ENCODE measurements around the gene MYO3B.

- TF ChIP-seq ZFX (IDR thresholded peaks at IDR 0.05) (no peak), CTCF (conservative IDR thresholded peaks at IDR 0.05) (no peak)
Measured at GRCh38 chr2:170206805-170207407, 29.0 kb downstream of the MYO3B start.
